Measurements from ENCODE around the gene MAD1L1.

The MAD1L1 gene

DNA sequence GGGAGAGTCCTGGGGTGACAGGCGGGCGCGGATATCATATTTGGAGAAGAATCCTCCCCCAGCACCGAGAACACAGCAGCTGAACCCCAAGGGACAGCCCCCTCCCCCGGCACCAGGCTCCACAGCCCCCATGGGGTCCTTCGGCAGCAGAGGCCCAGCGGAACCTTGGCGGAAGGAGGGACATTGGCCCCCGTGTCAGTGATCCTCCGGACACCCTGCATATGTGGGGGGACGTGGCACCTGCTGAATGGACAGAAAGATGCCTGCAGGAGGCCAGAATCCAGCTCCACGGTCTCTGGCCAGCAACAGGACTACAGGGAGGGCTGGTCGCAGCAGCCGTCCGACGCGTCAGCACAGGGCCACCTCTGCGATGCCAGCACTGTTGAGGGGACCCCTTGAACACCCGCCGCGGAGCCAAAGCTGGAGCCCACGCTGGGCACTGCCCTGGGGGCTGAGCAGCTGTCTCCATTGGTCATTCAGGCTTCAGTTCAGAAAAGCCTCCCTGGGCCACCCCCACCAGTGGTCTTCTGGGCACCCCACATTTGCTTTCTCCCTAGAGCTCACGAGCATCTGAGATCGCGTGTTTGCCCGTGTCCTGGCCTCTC, 322.6 kb downstream of the MAD1L1 start:
- TF ChIP-seq, protein P1, sequence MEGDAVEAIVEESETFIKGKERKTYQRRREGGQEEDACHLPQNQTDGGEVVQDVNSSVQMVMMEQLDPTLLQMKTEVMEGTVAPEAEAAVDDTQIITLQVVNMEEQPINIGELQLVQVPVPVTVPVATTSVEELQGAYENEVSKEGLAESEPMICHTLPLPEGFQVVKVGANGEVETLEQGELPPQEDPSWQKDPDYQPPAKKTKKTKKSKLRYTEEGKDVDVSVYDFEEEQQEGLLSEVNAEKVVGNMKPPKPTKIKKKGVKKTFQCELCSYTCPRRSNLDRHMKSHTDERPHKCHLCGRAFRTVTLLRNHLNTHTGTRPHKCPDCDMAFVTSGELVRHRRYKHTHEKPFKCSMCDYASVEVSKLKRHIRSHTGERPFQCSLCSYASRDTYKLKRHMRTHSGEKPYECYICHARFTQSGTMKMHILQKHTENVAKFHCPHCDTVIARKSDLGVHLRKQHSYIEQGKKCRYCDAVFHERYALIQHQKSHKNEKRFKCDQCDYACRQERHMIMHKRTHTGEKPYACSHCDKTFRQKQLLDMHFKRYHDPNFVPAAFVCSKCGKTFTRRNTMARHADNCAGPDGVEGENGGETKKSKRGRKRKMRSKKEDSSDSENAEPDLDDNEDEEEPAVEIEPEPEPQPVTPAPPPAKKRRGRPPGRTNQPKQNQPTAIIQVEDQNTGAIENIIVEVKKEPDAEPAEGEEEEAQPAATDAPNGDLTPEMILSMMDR (conservative IDR thresholded peaks at IDR 0.05; ENCODE audit: low read length) = no peak
- H3K4me3 ChIP-seq (ENCODE audit: low read length) = no peak overlapping the region
- no peak for DNase-seq (ENCODE audit: low read depth)

DNA sequence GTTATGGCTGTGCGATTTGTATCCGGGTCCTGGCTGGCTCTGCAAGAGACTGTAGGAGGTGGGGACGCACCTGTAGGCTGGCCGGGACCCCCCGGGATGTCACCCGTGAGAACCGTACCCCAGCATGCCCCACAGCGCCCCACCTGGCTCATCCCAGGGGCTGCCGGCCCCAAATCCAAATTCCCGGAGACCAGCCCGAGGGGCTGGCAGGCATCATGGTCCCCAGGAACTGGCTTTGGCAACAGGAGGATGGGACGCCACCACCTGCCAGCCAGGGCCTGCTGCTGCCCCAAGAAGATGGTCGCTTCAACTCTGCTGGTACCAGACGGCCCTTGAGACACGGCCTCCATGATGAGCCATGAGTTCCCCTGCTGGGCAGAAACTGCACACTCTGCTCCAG, 323.3 kb downstream of the MAD1L1 start:
- no peak for DNase-seq (ENCODE audit: low read depth)
- TF ChIP-seq, protein P1 (conservative IDR thresholded peaks at IDR 0.05; ENCODE audit: low read length) = no peak
- H3K4me3 ChIP-seq (ENCODE audit: low read length) = no peak overlapping the region

DNA sequence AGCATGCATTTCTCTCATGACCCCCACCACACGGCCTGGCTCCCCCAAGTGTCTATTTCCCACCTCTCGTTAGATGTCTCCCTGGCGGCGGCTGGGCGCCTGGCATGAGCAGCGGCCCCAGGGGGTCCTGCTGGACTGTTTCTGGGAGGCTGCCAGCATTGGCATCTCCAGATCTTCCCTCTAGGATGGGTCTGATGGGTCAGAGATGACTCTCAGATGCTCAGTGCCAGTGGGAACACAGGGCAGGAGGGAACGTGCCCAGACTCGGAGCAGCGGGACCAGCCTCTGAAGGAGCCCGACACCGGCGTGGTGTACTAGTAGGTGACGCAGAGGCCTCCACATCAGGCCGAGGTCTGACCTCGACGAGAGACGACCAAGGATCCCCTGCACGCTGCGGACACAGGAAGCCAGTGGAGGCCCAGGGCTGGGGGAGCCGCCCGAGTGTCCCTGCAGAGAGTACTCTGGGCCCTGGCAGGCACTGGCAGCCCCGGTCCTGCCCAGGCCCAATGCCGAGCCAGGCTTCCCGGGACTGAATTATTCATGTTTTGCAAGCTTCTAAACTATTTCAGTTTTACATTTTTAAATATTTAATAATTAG, 323.8 kb downstream of the MAD1L1 start:
- no peak overlapping the region for H3K4me3 ChIP-seq (ENCODE audit: low read length)
- DNase-seq (ENCODE audit: low read depth) = no peak
- TF ChIP-seq, protein P1 (conservative IDR thresholded peaks at IDR 0.05; ENCODE audit: low read length) = no peak

DNA sequence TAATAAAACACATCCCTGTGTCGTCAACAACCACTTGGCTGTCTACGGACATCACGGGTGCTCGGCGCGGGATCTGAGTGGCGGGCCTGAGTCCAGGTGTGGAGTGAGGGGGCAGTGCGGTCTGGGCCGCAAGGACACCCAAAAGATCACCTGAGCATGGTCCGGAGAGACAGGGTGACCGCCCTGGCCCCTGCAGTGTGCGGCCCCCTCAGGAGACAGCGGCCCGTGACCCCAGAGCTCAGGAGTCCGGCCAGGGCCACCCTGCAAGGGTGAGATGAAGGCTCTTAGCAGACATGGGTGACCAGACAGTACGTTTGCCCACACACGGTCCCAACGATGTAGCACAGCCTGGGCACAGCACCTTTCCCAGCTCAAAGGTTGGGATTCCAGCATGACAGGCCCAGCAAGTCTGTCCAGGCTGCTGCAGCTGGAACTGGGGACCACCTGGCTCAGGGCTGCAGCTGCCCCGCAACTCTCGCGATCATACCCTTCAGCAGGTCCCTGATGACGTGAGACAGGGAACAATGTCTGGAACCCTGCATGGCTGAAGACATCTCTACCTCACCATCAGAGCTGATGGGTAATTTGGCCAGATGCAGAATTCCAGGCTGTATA, 324.9 kb downstream of the MAD1L1 start:
- TF ChIP-seq, protein P1 (conservative IDR thresholded peaks at IDR 0.05; ENCODE audit: low read length) = no peak
- no peak for DNase-seq (ENCODE audit: low read depth)
- no peak overlapping the region for H3K4me3 ChIP-seq (ENCODE audit: low read length)

DNA sequence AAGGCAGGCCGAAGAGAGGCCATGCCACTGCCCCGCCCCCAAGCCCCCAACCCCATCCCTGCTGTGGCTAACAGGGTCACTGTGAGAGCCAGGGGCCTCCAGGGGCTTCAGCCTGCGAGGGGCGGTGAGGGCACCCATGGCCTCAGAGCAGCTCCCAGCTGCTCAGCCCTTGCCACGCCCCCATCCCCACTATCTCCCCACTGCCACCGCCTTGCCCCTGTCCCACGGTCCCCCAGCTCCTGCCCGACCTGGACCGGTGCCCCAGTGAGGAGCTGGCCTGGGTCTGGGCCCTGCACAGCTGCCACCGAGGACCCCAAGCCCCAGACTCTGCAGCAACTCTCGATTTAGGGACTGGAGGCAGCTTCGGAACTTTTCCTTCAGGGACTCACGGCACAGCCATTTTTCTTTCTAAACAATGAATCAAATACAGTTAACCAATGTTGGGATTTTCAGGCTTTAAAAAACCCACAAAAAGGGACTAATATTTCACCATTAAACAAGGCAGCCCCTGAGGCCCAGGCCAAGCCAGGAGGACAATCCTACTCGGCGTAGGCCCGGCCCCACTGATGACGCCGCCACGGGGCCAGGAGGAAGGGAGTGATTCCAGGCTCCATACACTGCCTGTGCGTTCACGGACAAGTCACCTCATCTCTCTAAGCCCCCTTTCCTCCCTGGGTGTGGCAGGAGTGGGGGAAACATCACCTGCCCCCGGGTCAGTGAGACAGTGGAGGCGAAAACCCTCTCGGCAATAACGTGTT, 325.6 kb downstream of the MAD1L1 start:
- TF ChIP-seq, protein P1 (conservative IDR thresholded peaks at IDR 0.05; ENCODE audit: low read length) = no peak
- no peak overlapping the region for H3K4me3 ChIP-seq (ENCODE audit: low read length)
- DNase-seq (ENCODE audit: low read depth) = no peak

DNA sequence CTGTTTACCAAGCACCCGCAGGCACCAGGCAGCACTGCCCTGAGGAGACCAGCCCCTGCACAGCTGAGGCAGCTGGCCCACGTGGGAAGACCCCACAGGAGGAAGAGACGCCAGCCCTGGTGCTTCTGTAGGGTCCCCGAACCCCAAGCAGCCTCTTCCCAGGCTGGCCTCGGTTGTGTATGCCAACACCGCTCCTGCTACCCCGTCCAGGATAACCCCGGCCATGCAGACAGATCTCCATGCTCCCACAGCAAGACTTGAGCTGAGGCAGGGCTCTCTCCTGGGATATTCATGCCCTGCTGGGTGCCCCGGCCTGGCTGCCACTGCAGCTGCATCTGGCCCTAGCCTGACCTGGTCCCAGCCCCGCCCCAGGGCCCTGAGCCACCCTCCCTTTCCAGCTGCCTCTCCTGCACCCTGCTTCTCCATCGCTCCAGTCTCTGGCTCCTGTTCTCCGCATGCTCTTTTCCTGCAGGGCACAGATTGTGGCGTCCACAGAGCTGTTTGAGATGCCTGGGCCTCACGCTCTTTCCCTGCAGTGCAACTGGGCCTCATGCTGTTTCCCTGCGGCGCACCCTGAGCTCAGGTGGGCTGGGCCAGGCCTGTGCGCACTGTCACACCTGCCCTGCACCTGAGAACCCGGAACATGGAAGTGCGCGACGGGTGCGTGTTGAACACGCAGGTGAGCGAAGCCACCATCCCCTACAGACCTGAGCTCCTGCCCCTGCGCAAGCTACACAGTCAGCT, 326.5 kb downstream of the MAD1L1 start:
- no peak overlapping the region for H3K4me3 ChIP-seq (ENCODE audit: low read length)
- no peak for DNase-seq (ENCODE audit: low read depth)
- TF ChIP-seq, protein P1 (conservative IDR thresholded peaks at IDR 0.05; ENCODE audit: low read length) = no peak
